GM12878 (cell line): ENCODE measurements around the gene HJURP. TPM values are rescaled to one million over a fixed set of nuclear protein-coding genes. Genes with fewer than 3 reads are reported as not detected.

Experiments
- ATAC-seq: fragments of 200-7000 bp; cut with Tn5 transposase; 3 replicates; pipeline ENCODE4 v1.9.1; 2020; ENCODE audit warnings: mild to moderate bottlenecking, moderate library complexity
- BruUV-seq: library from RNA; stranded (reverse); fragments of 400-500 nt; replicated peaks from 2 replicates; lab custom pipeline; 2021; lab: Mats Ljungman, UMichigan
- CTCF ChIA-PET: fragments of 300-600 bp; sonication (Branson Sonifier 250); formaldehyde crosslinking; extraction: SDS; loops from one replicate; lab custom pipeline; 2021; ENCODE audit warnings: inconsistent platforms; lab: Yijun Ruan, JAX
- POLR2A ChIA-PET: fragments of 350-600 bp; formaldehyde crosslinking; extraction: SDS; loops from one replicate; lab custom pipeline; 2021; ENCODE audit warnings: inconsistent platforms; lab: Charles Lee
- RAD21 ChIA-PET: fragments of 300-600 bp; sonication (Branson Sonifier 250); formaldehyde crosslinking; loops from one replicate; lab custom pipeline; 2023; ENCODE audit warnings: antibody characterized with exemption; ENCODE audit not compliant: unreplicated experiment; lab: Charles Lee
- SMC1A ChIA-PET: fragments of 300-600 bp; sonication (Branson Sonifier 250); formaldehyde crosslinking; loops from one replicate; lab custom pipeline; 2023; ENCODE audit not compliant: unreplicated experiment, uncharacterized antibody; lab: Charles Lee
- DNase-seq: peaks from one replicate; pipeline ENCODE4 v3.0.0-alpha.2; 2011; ENCODE audit warnings: low read depth, low spot score
- FAIRE-seq: peaks from 3 replicates; lab custom pipeline; 2011; peaks lifted over from hg19 to GRCh38; lab: Jason Lieb, UNC
- H2AFZ ChIP-seq: 2 replicates; pipeline ENCODE4 v1.6.0; 2011; ENCODE audit warnings: low read depth, low read length, control low read depth; ENCODE audit not compliant: control insufficient read depth
- H3K27ac ChIP-seq: 2 replicates; pipeline ENCODE4 v1.5.1; 2011; ENCODE audit warnings: control low read depth; ENCODE audit not compliant: control insufficient read depth, insufficient read depth
- H3K27me3 ChIP-seq, 2 experiments: replicated peaks in 1 of 2; 2 replicates each; pipeline versions ENCODE4 v1.6.0 to v1.6.1; 2011; ENCODE audit warnings: low read length in 1 of 2; ENCODE audit not compliant: control insufficient read depth in 2 of 2, insufficient read depth in 2 of 2
- H3K36me3 ChIP-seq, 2 experiments: 2 replicates each; pipeline ENCODE4 v1.5.1; 2011; ENCODE audit warnings: low read length in 1 of 2; ENCODE audit not compliant: control insufficient read depth in 2 of 2, insufficient read depth in 2 of 2
- H3K4me1 ChIP-seq: 2 replicates; pipeline ENCODE4 v1.6.1; 2011; ENCODE audit warnings: mild to moderate bottlenecking, low read length, moderate library complexity, mixed read lengths; ENCODE audit not compliant: control insufficient read depth, insufficient read depth
- H3K4me2 ChIP-seq: 2 replicates; pipeline ENCODE4 v1.6.0; 2011; ENCODE audit warnings: control low read depth; ENCODE audit not compliant: control insufficient read depth, insufficient read depth
- H3K4me3 ChIP-seq: fragments of 200-600 bp; sonication (generic); 2 replicates; pipeline ENCODE4 v1.5.1; 2016
- H3K79me2 ChIP-seq: 2 replicates; pipeline ENCODE4 v1.6.0; 2011; ENCODE audit warnings: low read length; ENCODE audit not compliant: control insufficient read depth, insufficient read depth
- H3K9ac ChIP-seq: 2 replicates; pipeline ENCODE4 v1.8.0; 2011; ENCODE audit warnings: low read length, control low read depth, mixed read lengths; ENCODE audit not compliant: control insufficient read depth, insufficient read depth
- H3K9me3 ChIP-seq: replicated peaks from 3 replicates; pipeline ENCODE4 v1.5.1; 2011; ENCODE audit warnings: mild to moderate bottlenecking, low read length; ENCODE audit not compliant: control insufficient read depth, insufficient read depth
- H4K20me1 ChIP-seq: 2 replicates; pipeline ENCODE4 v1.6.0; 2011; ENCODE audit not compliant: control insufficient read depth, insufficient read depth
- EED ChIP-seq: sonication (generic); IDR thresholded peaks from 2 replicates; pipeline ENCODE4 v1.6.1; 2016; ENCODE audit warnings: antibody characterized with exemption, low read depth
- HDAC6 ChIP-seq: fragments of 200-600 bp; sonication (generic); IDR thresholded peaks from one replicate; pipeline ENCODE4 v1.8.0; 2017; ENCODE audit warnings: antibody characterized with exemption; ENCODE audit not compliant: unreplicated experiment
- IKZF1 ChIP-seq: fragments of 450-650 bp; conservative IDR thresholded peaks from 2 replicates; pipeline ENCODE4 v1.6.1; 2017; ENCODE audit warnings: antibody characterized with exemption, mild to moderate bottlenecking
- KAT2A ChIP-seq: conservative IDR thresholded peaks from 2 replicates; pipeline ENCODE4 v1.6.1; 2011; ENCODE audit warnings: low read depth, low read length; ENCODE audit not compliant: control insufficient read depth
- KDM1A ChIP-seq: fragments of 200-600 bp; sonication (generic); IDR thresholded peaks from 2 replicates; pipeline ENCODE4 v1.6.1; 2016; ENCODE audit warnings: borderline replicate concordance
- NBN ChIP-seq: fragments of 450-650 bp; IDR thresholded peaks from 2 replicates; pipeline ENCODE4 v1.6.1; 2016
- RELB ChIP-seq: fragments of 450-650 bp; IDR thresholded peaks from 2 replicates; pipeline ENCODE4 v1.6.1; 2017; ENCODE audit warnings: low read depth, mild to moderate bottlenecking, moderate library complexity
- SKIL ChIP-seq: fragments of 450-650 bp; IDR thresholded peaks from 2 replicates; pipeline ENCODE4 v1.6.1; 2017; ENCODE audit warnings: mild to moderate bottlenecking, low read depth, inconsistent platforms; ENCODE audit not compliant: poor library complexity, severe bottlenecking
- SMC3 ChIP-seq: IDR thresholded peaks from 2 replicates; pipeline ENCODE4 v1.6.1; 2011; ENCODE audit warnings: low read length, improper control_type of control experiment, borderline replicate concordance
- SREBF2 ChIP-seq: IDR thresholded peaks from 2 replicates; pipeline ENCODE4 v1.6.1; 2012; ENCODE audit warnings: mild to moderate bottlenecking, low read length
- TCF3 ChIP-seq: IDR thresholded peaks from 2 replicates; pipeline ENCODE4 v1.6.1; 2012; ENCODE audit warnings: low read depth, mild to moderate bottlenecking, low read length, borderline replicate concordance; ENCODE audit not compliant: insufficient read depth
- WRNIP1 ChIP-seq: IDR thresholded peaks from 2 replicates; pipeline ENCODE4 v1.6.1; 2011; ENCODE audit warnings: low read depth, low read length, improper control_type of control experiment, borderline replicate concordance
- ZNF622 ChIP-seq: fragments of 450-650 bp; IDR thresholded peaks from 2 replicates; pipeline ENCODE4 v1.6.1; 2017; ENCODE audit warnings: mild to moderate bottlenecking, inconsistent platforms
- ZZZ3 ChIP-seq: IDR thresholded peaks from 2 replicates; pipeline ENCODE4 v1.6.1; 2011; ENCODE audit warnings: low read depth; ENCODE audit not compliant: control insufficient read depth, insufficient read length
- WGBS: methylation state at CpG from one replicate; pipeline ENCODE4 v1.1.6; 2016; ENCODE audit warnings: low lambda C conversion rate; ENCODE audit not compliant: insufficient replicate concordance, insufficient coverage; ENCODE audit errors: missing lambda C conversion rate; 5-methylcytosine and 5-hydroxymethylcytosine counted together
- in situ Hi-C: fragments of 300-500 bp; cut with MboI; formaldehyde crosslinking; loops from 9 replicates; pipeline ENCODE4 v1.14.3; 2018; ENCODE audit warnings: mixed read lengths
- intact Hi-C: fragments of 100-400 bp; cut with micrococcal nuclease; formaldehyde crosslinking; loops from one replicate; pipeline ENCODE4 v1.14.2; 2022; ENCODE audit not compliant: unreplicated experiment
- polyA plus RNA-seq, 11 experiments: library from polyadenylated mRNA; depleted of rRNA in 4 of 11; unstranded in 6 of 11; stranded (reverse) in 5 of 11; fragments of >200 nt; fragmentation: Nextera tagmentation in 4 of 11; fragmentation: Illumina TruSeq in 1 of 11; extraction: Ambion mirVana in 4 of 11; extraction: Trizol in 1 of 11; gene quantifications; 1 replicate in 1 of 11; 2 replicates in 10 of 11; pipeline versions ENCODE4 v1.2.1 to v1.2.3, GENCODE V29; 2011 to 2016; ENCODE audit warnings: inconsistent platforms in 2 of 11, missing spikeins in 2 of 11, low read depth in 1 of 11
- total RNA-seq, 4 experiments: library from RNA; depleted of rRNA in 3 of 4; stranded (reverse); fragments of >200 nt in 3 of 4; fragmentation: Illumina TruSeq in 1 of 4; extraction: Trizol in 1 of 4; gene quantifications; 2 replicates each; pipeline versions ENCODE4 v1.2.1 to v1.2.3, GENCODE V29; 2013 to 2021
- TF ChIP-seq, protein P1 (sequence below), 3 experiments: IDR thresholded peaks in 2 of 3; conservative IDR thresholded peaks in 1 of 3; 2 replicates each; pipeline ENCODE4 v1.5.1; 2011; ENCODE audit warnings: low read depth in 3 of 3, low read length in 3 of 3, mild to moderate bottlenecking in 3 of 3, control low read depth in 2 of 3, moderate library complexity in 2 of 3, inconsistent platforms in 1 of 3, mixed read lengths in 1 of 3; ENCODE audit not compliant: control insufficient read depth in 2 of 3, insufficient read depth in 1 of 3; ENCODE audit errors: extremely low read depth in 1 of 3

HJURP gene
- total and polyA plus RNA-seq, 10 of the 15 experiments (the other 5 are each of a cell fraction or from before 2014, with no cell fraction given) = 12.7 to 68.9 (median 44.4) TPM

GRCh38 chr2:233795735-233796171, 58.6 kb downstream of the HJURP start (continued):
- TF ChIP-seq SKIL = no peak
- TF ChIP-seq KDM1A = no peak
- no peak for TF ChIP-seq KAT2A
- TF ChIP-seq RELB = no peak

GRCh38 chr2:233794128-233794658, 60.1 kb downstream of the HJURP start:
- H3K4me3 ChIP-seq = no peak overlapping the region
- intact Hi-C loops = no loop called here
- H3K27ac ChIP-seq = no peak overlapping the region
- ChIA-PET CTCF (interaction anchor here (0.6 kb wide), 1 partner anchor 732 kb away, joined by 3 read pairs; no protein-coding TSS in a partner anchor), RAD21 (no interaction called here), POLR2A (no interaction called here), SMC1A (no interaction called here)
- no peaks in the 10 kb centered on the region; a peak in 2 of 4 replicates for H3K27me3 ChIP-seq
- in situ Hi-C loops = no loop called here
- no peaks in the 10 kb centered on the region for H3K36me3 ChIP-seq
- 19% methylated on average over 14 of the region's 17 CpGs for WGBS
- DNase-seq (no peak), ATAC-seq (no peak), FAIRE-seq (no peak)
- H2AFZ ChIP-seq = no peak overlapping the region
- no TSS peak for BruUV-seq
- no peaks in the 10 kb centered on the region for H4K20me1 ChIP-seq
- H3K4me1 ChIP-seq = no peaks in the 10 kb centered on the region
- no peaks in the 10 kb centered on the region for H3K79me2 ChIP-seq
- H3K9me3 ChIP-seq = no peaks in the 10 kb centered on the region
- H3K9ac ChIP-seq = no peak overlapping the region
- no peak overlapping the region for H3K4me2 ChIP-seq
- TF ChIP-seq WRNIP1 (no peak), ZZZ3 (no peak), SREBF2 (no peak), IKZF1 (no peak), TCF3 (no peak), SKIL (no peak), ZNF622 (no peak), EED (no peak), NBN (no peak), HDAC6 (no peak), SMC3 (no peak)
- TF ChIP-seq, protein P1, sequence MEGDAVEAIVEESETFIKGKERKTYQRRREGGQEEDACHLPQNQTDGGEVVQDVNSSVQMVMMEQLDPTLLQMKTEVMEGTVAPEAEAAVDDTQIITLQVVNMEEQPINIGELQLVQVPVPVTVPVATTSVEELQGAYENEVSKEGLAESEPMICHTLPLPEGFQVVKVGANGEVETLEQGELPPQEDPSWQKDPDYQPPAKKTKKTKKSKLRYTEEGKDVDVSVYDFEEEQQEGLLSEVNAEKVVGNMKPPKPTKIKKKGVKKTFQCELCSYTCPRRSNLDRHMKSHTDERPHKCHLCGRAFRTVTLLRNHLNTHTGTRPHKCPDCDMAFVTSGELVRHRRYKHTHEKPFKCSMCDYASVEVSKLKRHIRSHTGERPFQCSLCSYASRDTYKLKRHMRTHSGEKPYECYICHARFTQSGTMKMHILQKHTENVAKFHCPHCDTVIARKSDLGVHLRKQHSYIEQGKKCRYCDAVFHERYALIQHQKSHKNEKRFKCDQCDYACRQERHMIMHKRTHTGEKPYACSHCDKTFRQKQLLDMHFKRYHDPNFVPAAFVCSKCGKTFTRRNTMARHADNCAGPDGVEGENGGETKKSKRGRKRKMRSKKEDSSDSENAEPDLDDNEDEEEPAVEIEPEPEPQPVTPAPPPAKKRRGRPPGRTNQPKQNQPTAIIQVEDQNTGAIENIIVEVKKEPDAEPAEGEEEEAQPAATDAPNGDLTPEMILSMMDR (IDR thresholded peaks at IDR 0.05 in 2 of 3, conservative IDR thresholded peaks at IDR 0.05 in 1 of 3; ENCODE audit: control insufficient read depth in 2 of 3, extremely low read depth in 1 of 3, insufficient read depth in 1 of 3, low read depth in 3 of 3, low read length in 3 of 3) = no peak
